ENCODE data around the gene PFKP. TPM values are rescaled to one million over a fixed set of nuclear protein-coding genes. Genes with fewer than 3 reads are reported as not detected.

The PFKP gene
- total RNA-seq, 1 donor from 2014 or later = 361 TPM

DNA sequence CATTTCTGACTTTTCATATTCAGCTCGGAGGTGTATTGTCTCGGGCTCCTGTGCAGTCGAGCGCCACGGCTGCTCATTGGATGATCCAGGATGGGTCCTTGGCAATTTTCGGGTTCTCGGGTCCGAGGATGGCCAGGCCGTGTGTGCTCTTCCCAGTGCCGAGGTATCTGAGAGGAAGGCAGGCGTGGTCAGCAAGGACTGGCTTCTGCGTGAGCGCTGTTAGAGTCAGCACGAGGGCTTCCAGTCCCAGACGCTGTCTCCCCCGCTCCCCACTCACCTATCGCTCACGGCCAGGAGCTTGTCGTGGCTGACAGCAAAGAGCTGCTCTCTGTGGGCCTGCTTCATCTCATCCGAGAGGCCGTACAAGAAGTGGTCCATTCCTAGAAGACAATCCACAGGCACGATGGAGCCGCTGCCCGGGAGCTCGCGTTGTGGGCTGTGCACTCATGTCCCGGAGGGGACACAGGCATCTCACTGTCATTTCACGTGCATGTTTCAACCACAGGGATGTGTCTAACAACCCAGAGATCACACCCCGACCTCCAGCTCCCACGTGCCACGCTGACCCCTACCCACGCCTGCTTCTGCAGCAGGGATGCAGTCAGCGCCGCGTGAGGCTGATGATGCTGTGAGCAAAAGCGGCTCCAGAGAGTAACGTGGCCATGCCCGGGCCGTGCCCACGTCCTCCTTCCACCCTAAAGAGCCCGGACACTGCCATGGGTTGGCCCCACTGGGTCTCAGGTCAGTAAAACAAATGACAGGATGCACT lies 70.8 kb downstream of the PFKP start:
- Histone ChIP-seq H4K20me1 (ENCODE audit: insufficient read depth, low read length) (peaks cover 23% of the 10 kb centered on the region), H3K4me1 (ENCODE audit: insufficient read depth, low read length) (no peaks in the 10 kb centered on the region), H3K9me3 (ENCODE audit: insufficient read depth, low read depth, low read length) (no peaks in the 10 kb centered on the region), H3K4me3 (ENCODE audit: insufficient read depth, low read depth, low read length) (no peak overlapping the region), H3K4me2 (ENCODE audit: low read length) (no peak overlapping the region), H3K36me3 (ENCODE audit: insufficient read depth, low read length) (peaks cover 84% of the 10 kb centered on the region), H3K27me3 (ENCODE audit: insufficient read depth, low read length) (no peaks in the 10 kb centered on the region), H3K27ac (ENCODE audit: low read depth, low read length) (no peak overlapping the region), H3K9ac (ENCODE audit: low read length) (no peak overlapping the region), H2AFZ (ENCODE audit: low read depth, low read length) (no peak overlapping the region), H3K79me2 (ENCODE audit: insufficient read depth, low read length) (no peaks in the 10 kb centered on the region)
- no peak for TF ChIP-seq EZH2 (IDR thresholded peaks at IDR 0.05; ENCODE audit: insufficient read depth, low read length)
- TF ChIP-seq, protein P1, sequence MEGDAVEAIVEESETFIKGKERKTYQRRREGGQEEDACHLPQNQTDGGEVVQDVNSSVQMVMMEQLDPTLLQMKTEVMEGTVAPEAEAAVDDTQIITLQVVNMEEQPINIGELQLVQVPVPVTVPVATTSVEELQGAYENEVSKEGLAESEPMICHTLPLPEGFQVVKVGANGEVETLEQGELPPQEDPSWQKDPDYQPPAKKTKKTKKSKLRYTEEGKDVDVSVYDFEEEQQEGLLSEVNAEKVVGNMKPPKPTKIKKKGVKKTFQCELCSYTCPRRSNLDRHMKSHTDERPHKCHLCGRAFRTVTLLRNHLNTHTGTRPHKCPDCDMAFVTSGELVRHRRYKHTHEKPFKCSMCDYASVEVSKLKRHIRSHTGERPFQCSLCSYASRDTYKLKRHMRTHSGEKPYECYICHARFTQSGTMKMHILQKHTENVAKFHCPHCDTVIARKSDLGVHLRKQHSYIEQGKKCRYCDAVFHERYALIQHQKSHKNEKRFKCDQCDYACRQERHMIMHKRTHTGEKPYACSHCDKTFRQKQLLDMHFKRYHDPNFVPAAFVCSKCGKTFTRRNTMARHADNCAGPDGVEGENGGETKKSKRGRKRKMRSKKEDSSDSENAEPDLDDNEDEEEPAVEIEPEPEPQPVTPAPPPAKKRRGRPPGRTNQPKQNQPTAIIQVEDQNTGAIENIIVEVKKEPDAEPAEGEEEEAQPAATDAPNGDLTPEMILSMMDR (IDR thresholded peaks at IDR 0.05; ENCODE audit: insufficient read depth, low read depth, low read length) = no peak
- Mint-ChIP-seq H3K36me3 (ENCODE audit: low read depth, unreplicated experiment) (peaks cover 49% of the 10 kb centered on the region), H3K9me3 (ENCODE audit: unreplicated experiment) (no peaks in the 10 kb centered on the region), H3K27ac (ENCODE audit: unreplicated experiment) (no peak overlapping the region), H3K4me3 (ENCODE audit: unreplicated experiment) (no peak overlapping the region), H3K4me1 (ENCODE audit: low read depth, unreplicated experiment) (peaks cover 15% of the 10 kb centered on the region), H3K27me3 (ENCODE audit: low read depth, unreplicated experiment) (no peaks in the 10 kb centered on the region)
- FAIRE-seq (no peak), DNase-seq (ENCODE audit: low read depth) (no peak)

DNA sequence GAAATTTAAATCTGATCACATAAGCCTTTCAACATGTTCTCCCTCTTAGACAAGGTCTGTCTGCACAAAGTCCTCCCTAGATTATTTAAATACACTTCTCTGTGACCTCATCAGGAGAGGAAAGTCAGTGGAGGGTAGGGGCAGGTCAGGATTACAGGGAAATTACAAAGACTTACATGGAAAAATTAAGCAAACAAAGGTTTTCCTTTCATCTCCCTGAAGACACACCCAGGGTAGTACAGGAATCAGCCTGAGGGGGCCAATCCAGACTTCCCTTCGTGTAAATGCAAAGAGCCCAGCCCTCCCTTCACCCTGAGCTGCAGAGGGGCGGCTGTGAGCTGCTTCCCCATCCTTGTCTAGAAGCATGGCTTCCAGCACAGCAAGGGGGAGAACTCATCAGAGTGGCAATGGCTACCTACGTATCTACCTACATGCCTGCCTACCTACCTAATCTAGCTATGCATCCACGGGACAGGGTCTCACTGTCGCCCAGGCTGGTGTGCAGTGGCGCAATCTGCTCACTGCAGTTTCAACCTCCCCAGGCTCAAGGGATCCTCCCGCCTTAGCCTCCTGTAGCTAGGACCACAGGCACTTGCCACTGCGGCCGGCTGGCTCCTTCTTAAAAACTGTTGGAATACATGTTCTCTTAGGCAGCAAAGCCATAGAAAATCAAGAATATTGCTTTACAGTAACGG lies 72.0 kb downstream of the PFKP start:
- no peaks in the 10 kb centered on the region for H3K9me3 ChIP-seq (ENCODE audit: insufficient read depth, low read depth, low read length)
- FAIRE-seq (no peak), DNase-seq (ENCODE audit: low read depth) (no peak)
- H3K36me3 ChIP-seq (ENCODE audit: insufficient read depth, low read length) = peaks cover 87% of the 10 kb centered on the region
- no peaks in the 10 kb centered on the region for H3K79me2 ChIP-seq (ENCODE audit: insufficient read depth, low read length)
- TF ChIP-seq, protein P1 (IDR thresholded peaks at IDR 0.05; ENCODE audit: insufficient read depth, low read depth, low read length) = no peak
- TF ChIP-seq EZH2 (IDR thresholded peaks at IDR 0.05; ENCODE audit: insufficient read depth, low read length) = no peak
- H3K27me3 ChIP-seq (ENCODE audit: insufficient read depth, low read length) = no peaks in the 10 kb centered on the region
- H3K4me3 ChIP-seq (ENCODE audit: insufficient read depth, low read depth, low read length) = no peak overlapping the region
- no peak overlapping the region for H3K4me3 Mint-ChIP-seq (ENCODE audit: unreplicated experiment)
- peaks cover 40% of the 10 kb centered on the region for H3K36me3 Mint-ChIP-seq (ENCODE audit: low read depth, unreplicated experiment)
- no peaks in the 10 kb centered on the region for H3K9me3 Mint-ChIP-seq (ENCODE audit: unreplicated experiment)
- peaks cover 15% of the 10 kb centered on the region for H3K4me1 Mint-ChIP-seq (ENCODE audit: low read depth, unreplicated experiment)
- no peaks in the 10 kb centered on the region for H3K27me3 Mint-ChIP-seq (ENCODE audit: low read depth, unreplicated experiment)
- H3K4me2 ChIP-seq (ENCODE audit: low read length) = no peak overlapping the region
- no peak overlapping the region for H3K9ac ChIP-seq (ENCODE audit: low read length)
- no peak overlapping the region for H2AFZ ChIP-seq (ENCODE audit: low read depth, low read length)
- peaks cover 25% of the 10 kb centered on the region for H4K20me1 ChIP-seq (ENCODE audit: insufficient read depth, low read length)
- H3K4me1 ChIP-seq (ENCODE audit: insufficient read depth, low read length) = no peaks in the 10 kb centered on the region
- H3K27ac ChIP-seq (ENCODE audit: low read depth, low read length) = no peak overlapping the region
- no peak overlapping the region for H3K27ac Mint-ChIP-seq (ENCODE audit: unreplicated experiment)

Data from astrocyte (in vitro differentiated cells and primary cell).